MG63 (cell line): Measurements from ENCODE around the gene HTRA1. TPM values are rescaled to one million over a fixed set of nuclear protein-coding genes. Genes with fewer than 3 reads are reported as not detected.

Experiments used
- DNase-seq: peaks from one replicate; pipeline ENCODE4 v3.0.0-alpha.2; 2020
- H3K27me3 ChIP-seq: fragments of 250-450 bp; sonication (Bioruptor Pico); 2 replicates; pipeline ENCODE4 v1.5.1; 2020; ENCODE audit warnings: mild to moderate bottlenecking, moderate library complexity
- H3K36me3 ChIP-seq: fragments of 250-450 bp; sonication (Bioruptor Pico); 2 replicates; pipeline ENCODE4 v1.5.1; 2020; ENCODE audit warnings: mild to moderate bottlenecking, moderate library complexity
- H3K4me3 ChIP-seq: fragments of 250-450 bp; sonication (Bioruptor Pico); 2 replicates; pipeline ENCODE4 v1.5.1; 2020; ENCODE audit warnings: mild to moderate bottlenecking, moderate library complexity
- H3K9me3 ChIP-seq: fragments of 250-450 bp; sonication (Bioruptor Pico); 2 replicates; pipeline ENCODE4 v1.5.1; 2020; ENCODE audit warnings: mild to moderate bottlenecking, moderate library complexity
- total RNA-seq: library from RNA; depleted of rRNA; stranded (reverse); fragments of >200 nt; shearing (Covaris generic); gene quantifications from 2 replicates; pipeline ENCODE4 v1.2.3, GENCODE V29; 2014; ENCODE audit warnings: low replicate concordance

HTRA1 gene
- total RNA-seq, 1 experiment from 2014 or later: 26.0 TPM

DNA sequence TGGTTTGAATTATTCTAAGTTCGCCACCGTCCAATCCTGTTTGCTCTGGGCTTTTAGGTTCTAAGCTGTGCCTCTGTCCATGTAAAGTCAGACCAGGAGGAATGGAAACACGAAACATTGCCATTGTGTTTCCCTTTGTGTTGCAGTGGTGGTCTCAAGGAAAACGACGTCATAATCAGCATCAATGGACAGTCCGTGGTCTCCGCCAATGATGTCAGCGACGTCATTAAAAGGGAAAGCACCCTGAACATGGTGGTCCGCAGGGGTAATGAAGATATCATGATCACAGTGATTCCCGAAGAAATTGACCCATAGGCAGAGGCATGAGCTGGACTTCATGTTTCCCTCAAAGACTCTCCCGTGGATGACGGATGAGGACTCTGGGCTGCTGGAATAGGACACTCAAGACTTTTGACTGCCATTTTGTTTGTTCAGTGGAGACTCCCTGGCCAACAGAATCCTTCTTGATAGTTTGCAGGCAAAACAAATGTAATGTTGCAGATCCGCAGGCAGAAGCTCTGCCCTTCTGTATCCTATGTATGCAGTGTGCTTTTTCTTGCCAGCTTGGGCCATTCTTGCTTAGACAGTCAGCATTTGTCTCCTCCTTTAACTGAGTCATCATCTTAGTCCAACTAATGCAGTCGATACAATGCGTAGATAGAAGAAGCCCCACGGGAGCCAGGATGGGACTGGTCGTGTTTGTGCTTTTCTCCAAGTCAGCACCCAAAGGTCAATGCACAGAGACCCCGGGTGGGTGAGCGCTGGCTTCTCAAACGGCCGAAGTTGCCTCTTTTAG, 52.9 kb downstream of the HTRA1 start:
- Histone ChIP-seq H3K4me3 (no peak overlapping the region), H3K36me3 (no peaks in the 10 kb centered on the region), H3K9me3 (no peaks in the 10 kb centered on the region), H3K27me3 (no peaks in the 10 kb centered on the region)
- DNase-seq: no peak

DNA sequence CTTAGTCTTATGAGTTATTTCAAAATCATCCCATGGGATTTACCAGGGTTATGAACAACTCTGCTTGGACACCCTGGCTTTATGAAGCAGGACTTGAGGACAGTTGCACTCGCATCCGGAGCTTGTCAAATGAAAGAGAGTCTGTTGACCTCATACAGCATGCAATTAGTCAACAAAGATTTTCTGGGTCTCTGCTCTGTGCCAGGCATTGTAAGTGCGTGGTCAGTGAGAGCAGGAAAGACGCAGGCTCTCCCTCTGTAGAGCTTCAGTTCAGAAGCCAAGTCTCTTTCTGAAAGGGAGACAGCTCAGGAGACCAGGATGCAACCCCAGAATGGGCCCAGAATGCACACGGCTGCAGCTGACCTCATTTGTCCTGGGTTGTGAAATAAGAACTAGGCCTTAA, 53.7 kb downstream of the HTRA1 start:
- Histone ChIP-seq H3K27me3 (no peaks in the 10 kb centered on the region), H3K36me3 (no peaks in the 10 kb centered on the region), H3K4me3 (no peak overlapping the region), H3K9me3 (no peaks in the 10 kb centered on the region)
- DNase-seq: no peak

DNA sequence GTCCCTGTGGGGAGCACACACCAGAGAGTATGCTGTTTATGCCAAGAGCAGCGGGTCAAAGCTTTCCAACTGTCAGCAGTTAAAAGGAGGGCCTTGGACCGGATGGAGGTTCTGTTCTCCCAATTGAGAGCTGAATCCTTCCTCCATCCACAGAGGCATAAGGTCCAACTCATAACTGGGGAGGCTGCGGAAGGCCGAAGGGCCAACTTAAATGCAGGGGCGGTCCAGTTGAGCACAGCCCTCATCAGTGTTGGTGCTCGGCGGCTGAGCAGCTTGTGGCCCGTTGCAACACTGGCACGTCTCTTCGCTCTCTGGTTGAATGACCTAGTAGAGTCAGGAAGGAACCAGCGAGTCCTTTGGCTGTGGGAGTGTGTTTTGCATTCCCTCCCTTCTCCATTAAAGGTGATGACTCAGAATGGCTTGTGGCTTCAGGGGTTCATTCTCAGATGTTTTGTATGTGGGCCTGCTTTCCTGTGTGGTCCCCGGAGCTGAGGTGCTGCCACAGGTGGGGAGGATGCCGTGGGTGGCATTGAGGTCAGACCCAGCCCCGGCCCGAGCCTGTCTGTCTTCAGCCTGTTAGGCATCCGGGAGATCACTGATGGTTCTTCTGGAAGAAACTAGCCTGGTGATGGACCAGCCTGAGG, 54.4 kb downstream of the HTRA1 start:
- no peak for DNase-seq
- no peaks in the 10 kb centered on the region for H3K9me3 ChIP-seq
- no peak overlapping the region for H3K4me3 ChIP-seq
- H3K27me3 ChIP-seq: no peaks in the 10 kb centered on the region
- no peaks in the 10 kb centered on the region for H3K36me3 ChIP-seq

DNA sequence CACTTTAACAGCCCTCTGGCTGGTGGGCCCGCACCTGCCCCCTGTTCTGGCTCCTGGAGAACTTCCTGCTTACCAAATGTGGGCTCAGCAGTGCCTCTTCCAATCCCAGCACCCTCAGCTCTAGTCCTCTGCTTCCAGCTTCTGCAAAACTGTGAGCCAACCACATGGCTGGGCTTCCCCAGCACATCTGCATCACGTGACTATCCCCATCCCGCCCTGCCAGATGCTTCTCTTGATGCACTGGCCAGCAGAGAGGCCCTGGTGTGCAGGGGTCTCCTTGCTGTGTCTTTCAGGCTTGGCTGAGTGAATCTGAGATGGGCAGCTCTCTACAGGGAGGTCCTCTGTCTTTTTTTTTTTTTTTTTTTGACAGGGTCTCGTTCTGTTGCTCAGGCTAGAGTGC, 55.4 kb downstream of the HTRA1 start:
- H3K9me3 ChIP-seq: no peaks in the 10 kb centered on the region
- no peak overlapping the region for H3K4me3 ChIP-seq
- H3K36me3 ChIP-seq: no peaks in the 10 kb centered on the region
- no peak for DNase-seq
- H3K27me3 ChIP-seq: no peaks in the 10 kb centered on the region

DNA sequence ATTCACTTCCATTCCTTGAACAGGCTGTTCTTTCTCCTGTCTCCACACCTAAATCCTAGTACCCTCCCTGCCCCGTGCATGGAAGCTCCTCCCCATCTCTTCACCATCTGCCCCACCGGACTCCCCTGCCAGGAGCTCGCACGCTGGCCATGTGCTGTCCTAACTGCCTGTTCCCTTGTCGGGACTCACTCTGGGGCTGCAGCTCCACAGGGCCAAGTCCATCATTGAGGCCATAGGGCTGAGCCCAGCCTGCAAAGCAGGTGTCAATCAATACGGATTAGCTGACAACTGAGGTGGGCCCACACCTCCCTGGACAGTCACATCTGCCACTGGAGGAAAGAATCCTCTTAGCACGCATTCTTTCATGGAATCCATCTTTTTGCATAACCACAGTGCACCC, 57.8 kb downstream of the HTRA1 start:
- no peaks in the 10 kb centered on the region for H3K36me3 ChIP-seq
- no peaks in the 10 kb centered on the region for H3K9me3 ChIP-seq
- no peaks in the 10 kb centered on the region for H3K27me3 ChIP-seq
- H3K4me3 ChIP-seq: no peak overlapping the region
- DNase-seq: no peak

DNA sequence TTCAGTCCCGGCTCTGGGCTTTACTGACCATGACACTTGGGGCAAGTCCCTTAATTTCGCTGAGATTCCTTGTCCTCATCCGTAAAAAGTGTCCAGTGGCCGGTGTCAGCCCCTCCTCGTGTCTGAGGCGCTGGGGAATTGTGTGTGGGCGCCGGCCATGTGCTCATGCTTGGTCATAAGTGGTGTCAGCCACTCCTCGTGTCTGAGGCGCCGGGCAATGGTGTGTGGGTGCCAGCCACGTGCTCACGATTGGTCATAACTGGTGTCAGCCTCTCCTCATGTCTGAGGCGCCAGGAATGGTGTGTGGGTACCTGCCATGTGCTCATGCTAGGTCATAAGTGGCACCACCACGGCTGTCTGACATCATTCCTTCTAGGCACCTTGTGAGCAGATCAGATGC, 58.5 kb downstream of the HTRA1 start:
- Histone ChIP-seq H3K27me3 (no peaks in the 10 kb centered on the region), H3K9me3 (no peaks in the 10 kb centered on the region)

DNA sequence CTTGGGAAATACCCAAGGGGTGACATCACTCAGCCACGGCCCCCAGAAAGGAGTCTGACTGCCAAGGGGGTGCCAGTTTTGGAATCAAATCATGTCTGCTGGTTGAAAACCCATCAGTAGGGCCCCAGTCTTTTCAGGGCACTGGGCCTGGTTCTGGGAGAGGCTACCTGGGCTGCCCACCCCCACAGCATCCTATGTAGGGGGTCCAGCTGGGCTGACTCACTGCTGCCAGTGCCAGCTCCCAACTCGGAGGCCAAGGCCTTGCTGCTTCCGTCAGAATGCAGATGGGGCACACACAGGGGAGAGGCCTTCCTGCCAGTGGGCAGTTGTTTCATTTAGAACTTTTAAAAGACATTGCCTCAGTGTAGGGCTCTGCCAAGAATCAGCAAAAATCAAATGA, 59.7 kb downstream of the HTRA1 start:
- H3K9me3 ChIP-seq: no peaks in the 10 kb centered on the region
- H3K27me3 ChIP-seq: no peaks in the 10 kb centered on the region
- no peaks in the 10 kb centered on the region for H3K36me3 ChIP-seq
- no peak overlapping the region for H3K4me3 ChIP-seq
- peak; percentile 16 for DNase-seq

More for the DNA sequence above, 58.5 kb downstream of the HTRA1 start:
- no peak overlapping the region for H3K4me3 ChIP-seq
- no peaks in the 10 kb centered on the region for H3K36me3 ChIP-seq
- no peak for DNase-seq

DNA sequence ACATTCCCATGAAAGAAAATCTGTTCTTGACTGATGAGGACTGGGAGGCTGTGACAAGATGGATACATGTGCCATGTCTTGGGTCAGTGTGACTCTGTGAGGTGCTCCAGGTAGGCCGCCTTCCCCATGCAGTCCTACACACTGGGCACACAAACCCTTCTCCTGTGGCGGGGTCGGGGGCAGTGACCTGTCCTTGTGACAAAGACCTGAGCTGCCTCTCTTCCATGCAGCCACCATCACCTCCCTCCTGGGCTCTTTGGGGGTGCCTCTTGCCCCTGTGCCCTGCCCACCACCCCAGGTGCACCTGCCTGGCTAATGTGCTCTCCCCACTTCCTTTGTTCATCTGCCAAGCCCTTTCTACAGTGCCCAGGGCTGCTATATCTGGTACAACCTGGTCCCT, 63.5 kb downstream of the HTRA1 start:
- H3K9me3 ChIP-seq: no peaks in the 10 kb centered on the region
- H3K27me3 ChIP-seq: no peaks in the 10 kb centered on the region
- no peak for DNase-seq
- H3K4me3 ChIP-seq: no peak overlapping the region
- H3K36me3 ChIP-seq: no peaks in the 10 kb centered on the region

DNA sequence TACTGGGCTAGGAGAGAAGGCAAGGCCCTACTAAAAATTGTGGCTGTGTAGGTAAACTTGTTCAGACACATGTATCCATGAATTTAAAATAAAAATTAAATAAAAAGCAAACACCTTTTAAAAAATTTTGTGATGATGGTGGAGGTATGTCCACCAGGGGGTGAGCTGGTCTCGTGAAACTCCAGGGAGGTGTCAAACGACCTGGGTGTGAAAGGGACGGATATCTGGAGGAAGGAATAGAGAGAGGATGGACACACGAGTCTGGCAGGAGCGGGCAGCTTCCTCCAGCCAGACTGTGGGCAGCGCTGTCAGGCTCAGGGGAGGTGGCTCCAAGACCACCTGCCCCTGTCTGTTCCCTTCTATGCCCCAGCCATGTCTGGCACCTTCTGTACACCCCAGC, 64.4 kb downstream of the HTRA1 start:
- H3K4me3 ChIP-seq: no peak overlapping the region
- no peaks in the 10 kb centered on the region for H3K27me3 ChIP-seq
- no peaks in the 10 kb centered on the region for H3K9me3 ChIP-seq
- DNase-seq: no peak
- no peaks in the 10 kb centered on the region for H3K36me3 ChIP-seq

DNA sequence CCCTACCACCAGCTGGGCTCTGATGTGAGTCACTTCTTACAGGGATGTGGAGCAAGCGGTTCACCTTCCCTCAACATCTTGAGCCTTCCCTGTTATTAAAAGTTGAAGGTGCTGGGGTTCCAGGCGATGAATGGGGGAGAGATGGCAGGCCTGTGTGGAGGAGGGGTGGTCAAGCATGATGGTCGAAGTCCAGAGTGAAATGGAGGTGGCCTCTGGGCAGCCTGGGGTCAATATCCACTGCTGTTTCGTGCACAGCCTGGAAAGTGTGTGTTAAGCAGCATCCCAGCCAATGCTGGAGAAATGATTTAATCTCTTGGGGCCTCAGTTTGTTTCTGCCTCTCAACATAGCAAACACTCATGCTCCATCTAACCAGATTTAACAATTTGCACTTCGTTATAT, 65.5 kb downstream of the HTRA1 start:
- no peak for DNase-seq
- Histone ChIP-seq H3K27me3 (no peaks in the 10 kb centered on the region), H3K9me3 (no peaks in the 10 kb centered on the region), H3K4me3 (no peak overlapping the region), H3K36me3 (no peaks in the 10 kb centered on the region)

DNA sequence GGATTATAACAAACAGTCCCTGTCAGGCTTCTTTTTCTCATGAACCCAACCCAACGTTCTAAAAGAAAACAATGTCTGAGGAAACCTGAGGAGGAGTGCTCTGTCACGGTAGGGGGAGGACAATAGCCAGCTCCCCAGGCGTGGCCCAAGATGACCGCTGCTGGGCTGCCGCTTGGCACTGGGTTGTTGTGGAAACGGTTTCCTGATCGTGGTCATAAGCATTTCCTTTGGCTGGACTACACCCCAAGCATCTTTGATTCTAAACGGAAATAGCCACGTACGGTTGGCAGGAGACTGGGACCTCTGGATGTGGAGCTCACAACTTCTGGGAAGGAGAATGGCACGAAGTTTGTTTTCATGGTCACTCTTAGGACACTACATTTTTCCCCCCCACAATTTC, 68.8 kb downstream of the HTRA1 start:
- Histone ChIP-seq H3K36me3 (no peaks in the 10 kb centered on the region), H3K4me3 (no peak overlapping the region), H3K27me3 (no peaks in the 10 kb centered on the region), H3K9me3 (no peaks in the 10 kb centered on the region)
- DNase-seq: peak; percentile 49

DNA sequence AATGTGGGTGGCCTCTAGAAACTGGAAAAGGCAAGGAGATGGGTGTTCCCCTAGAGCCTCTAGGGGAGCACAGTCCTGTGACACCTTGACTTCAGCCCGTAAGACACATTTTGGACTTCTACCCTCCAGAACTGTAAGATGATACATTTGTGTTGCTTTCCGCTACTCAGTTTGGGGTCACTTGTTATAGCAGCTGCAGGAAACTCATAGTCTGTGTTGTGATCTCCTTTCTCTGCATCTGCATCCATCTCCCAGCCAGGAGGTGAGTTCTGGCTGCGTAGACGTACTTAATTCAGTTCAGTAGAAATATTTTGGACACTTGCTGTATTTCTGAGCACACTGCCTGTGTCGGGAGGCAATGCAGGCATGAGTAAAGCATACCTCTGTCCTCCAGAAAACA, 69.9 kb downstream of the HTRA1 start:
- peaks cover 4% of the 10 kb centered on the region; the same call in 1 of the 2 replicates for H3K27me3 ChIP-seq
- no peaks in the 10 kb centered on the region for H3K9me3 ChIP-seq
- DNase-seq: no peak
- no peak overlapping the region for H3K4me3 ChIP-seq
- no peaks in the 10 kb centered on the region for H3K36me3 ChIP-seq

DNA sequence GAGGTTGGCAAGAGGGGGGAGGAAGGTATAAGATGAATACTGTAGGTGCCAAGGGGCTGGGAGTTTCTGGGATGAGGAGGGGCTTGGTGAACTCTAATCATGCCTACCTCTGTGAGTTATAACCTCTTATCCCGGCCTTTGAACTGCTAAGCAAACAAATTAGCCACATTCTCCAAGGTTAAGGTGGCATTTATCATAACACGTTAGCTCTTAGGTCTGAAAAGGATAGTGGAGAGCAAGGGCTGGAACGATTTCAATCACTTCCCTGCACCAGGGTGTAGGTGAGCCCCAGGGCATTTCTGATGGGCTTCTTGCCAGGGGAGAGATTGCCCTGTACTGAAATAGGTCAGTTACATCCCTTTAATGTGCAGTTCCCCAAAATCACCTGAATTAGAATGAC, 70.6 kb downstream of the HTRA1 start:
- H3K27me3 ChIP-seq: peaks cover 4% of the 10 kb centered on the region; the same call in 1 of the 2 replicates
- H3K9me3 ChIP-seq: no peaks in the 10 kb centered on the region
- no peak overlapping the region for H3K4me3 ChIP-seq
- no peak for DNase-seq
- no peaks in the 10 kb centered on the region for H3K36me3 ChIP-seq

DNA sequence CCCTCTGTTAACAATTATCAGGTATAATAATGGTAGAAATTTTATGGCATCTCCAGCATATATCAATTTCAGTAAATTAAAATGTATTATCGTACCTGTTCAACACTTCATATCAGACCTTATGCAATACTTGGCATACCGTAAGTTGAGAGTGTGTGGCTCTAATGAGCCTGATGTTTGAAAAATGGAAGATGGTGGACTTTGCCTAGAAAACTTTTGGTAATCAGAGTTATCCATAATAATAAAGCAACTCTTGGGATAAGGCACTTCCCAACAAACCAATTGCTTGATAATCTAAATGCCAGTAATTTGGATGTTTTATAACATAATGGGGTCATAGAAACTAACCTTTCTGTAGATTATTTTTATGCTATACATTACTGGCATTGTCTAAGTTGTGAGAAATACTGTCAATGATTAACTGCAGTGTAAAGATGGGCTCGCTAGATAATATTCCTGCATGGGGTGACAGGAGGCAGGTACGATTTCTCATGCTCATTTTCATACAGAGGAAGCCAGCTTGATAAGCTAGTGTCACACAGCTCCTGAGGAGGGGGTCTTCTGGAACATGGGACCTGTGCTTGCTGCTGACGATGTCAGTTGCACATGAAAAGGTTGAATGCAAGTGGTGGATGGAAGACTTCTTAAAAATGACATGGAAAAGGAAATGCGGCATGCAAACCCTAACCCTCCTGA, 71.4 kb downstream of the HTRA1 start:
- peaks cover 4% of the 10 kb centered on the region; the same call in 1 of the 2 replicates for H3K27me3 ChIP-seq
- H3K36me3 ChIP-seq: no peaks in the 10 kb centered on the region
- no peak for DNase-seq
- no peaks in the 10 kb centered on the region for H3K9me3 ChIP-seq
- H3K4me3 ChIP-seq: no peak overlapping the region

DNA sequence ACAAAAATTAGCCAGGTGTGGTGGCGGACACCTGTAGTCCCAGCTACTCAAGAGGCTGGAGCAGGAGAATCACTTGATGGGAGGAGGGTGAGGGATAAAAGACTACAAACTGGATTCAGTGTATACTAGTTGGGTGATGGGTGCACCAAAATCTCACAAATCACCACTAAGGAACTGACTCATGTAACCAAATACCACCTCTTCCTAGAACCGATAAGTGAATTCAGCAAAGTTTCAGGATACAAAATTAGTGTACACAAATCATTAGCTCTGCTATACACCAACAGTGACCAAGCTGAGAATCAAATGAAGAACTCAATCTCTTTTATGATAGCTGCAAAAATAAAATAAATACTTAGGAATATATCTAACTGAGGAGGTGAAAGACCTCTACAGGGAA, 76.2 kb downstream of the HTRA1 start:
- H3K9me3 ChIP-seq: no peaks in the 10 kb centered on the region
- H3K27me3 ChIP-seq: peaks cover 4% of the 10 kb centered on the region; the same call in 1 of the 2 replicates
- H3K36me3 ChIP-seq: no peaks in the 10 kb centered on the region
- DNase-seq: no peak
- no peak overlapping the region for H3K4me3 ChIP-seq

DNA sequence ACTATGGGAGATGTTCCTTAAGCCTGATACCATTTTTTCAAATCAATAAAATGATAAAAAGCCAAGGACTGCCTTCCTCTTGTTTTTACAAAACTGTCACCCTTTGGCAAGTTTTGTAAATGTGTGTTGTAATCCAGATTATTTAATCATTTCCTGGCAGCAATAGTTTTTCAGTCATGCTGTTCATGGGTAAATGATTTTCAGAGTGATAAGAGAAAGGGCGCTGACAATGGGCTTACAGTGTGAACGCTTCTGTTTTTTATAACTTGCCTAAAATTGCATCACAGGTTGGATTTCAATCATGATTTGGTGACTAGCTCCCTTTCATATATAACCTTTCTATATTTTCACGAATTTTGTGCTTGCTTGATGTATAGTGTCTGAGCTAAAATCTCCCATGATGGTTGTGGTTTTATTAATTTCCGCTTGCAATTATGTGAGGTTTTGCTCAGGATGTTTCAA, 80.2 kb downstream of the HTRA1 start:
- Histone ChIP-seq H3K9me3 (no peaks in the 10 kb centered on the region), H3K36me3 (no peaks in the 10 kb centered on the region), H3K27me3 (no peaks in the 10 kb centered on the region), H3K4me3 (no peak overlapping the region)
- DNase-seq: no peak

DNA sequence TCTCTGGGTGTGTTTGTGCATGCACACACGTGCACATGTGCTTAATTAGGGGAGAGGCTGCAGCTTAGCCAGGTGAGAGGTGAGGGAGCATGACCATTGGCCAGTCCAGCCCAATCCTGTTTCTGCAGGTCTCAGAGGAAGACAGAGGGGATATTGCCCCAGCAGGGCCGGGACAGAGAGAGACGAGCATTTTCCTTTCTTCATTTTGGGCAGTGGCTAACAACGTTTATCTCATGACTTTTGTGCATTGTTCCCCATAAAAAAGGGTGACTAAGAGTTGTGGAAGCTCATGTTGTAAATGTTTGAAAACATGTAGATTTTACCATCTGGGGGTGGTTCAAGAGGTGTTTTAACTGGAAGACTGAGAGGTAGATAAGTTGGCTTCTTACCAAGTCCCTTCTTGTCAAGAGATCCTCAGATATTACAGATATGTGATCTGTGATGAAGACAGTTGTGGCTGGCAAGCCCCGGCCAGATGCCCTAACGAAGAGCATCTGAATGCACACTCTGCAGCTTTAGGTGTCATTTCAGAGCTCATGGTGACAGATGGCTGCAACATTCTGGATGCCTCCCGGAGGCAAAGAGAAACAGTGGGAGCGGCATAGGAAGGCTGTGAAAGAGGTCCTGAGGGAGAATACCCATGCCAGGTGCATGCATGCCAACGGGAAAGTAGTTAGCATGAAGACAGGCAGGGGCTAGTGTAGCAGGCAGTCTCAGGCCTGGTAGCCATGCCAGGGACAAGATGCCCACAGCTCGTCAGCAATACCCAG, 82.5 kb downstream of the HTRA1 start:
- no peaks in the 10 kb centered on the region for H3K27me3 ChIP-seq
- no peaks in the 10 kb centered on the region for H3K9me3 ChIP-seq
- H3K4me3 ChIP-seq: no peak overlapping the region
- DNase-seq: no peak
- no peaks in the 10 kb centered on the region for H3K36me3 ChIP-seq
